H1 (cell line): Measurements from ENCODE around the gene PASD1. TPM values are rescaled to one million over a fixed set of nuclear protein-coding genes. Genes with fewer than 3 reads are reported as not detected.
A peak's percentile ranks its signal among the peaks of the same experiment; 100 is the strongest.

Experiments used
- CTCF ChIA-PET: fragments of 300-600 bp; sonication (Branson Sonifier 250); formaldehyde crosslinking; loops from one replicate; lab custom pipeline; 2021; ENCODE audit not compliant: partially characterized antibody; lab: Charles Lee
- POLR2A ChIA-PET: fragments of 300-600 bp; sonication (Branson Sonifier 250); formaldehyde crosslinking; loops from one replicate; lab custom pipeline; 2021; ENCODE audit warnings: inconsistent platforms; ENCODE audit not compliant: partially characterized antibody; lab: Charles Lee
- DNase-seq, 2 experiments: peaks; one replicate each; pipeline versions ENCODE4 v3.0.0 to v3.0.0-alpha.2; 2010 to 2022; ENCODE audit warnings: low spot score in 2 of 2, low read depth in 1 of 2, mixed read lengths in 1 of 2
- FAIRE-seq: peaks from 2 replicates; lab custom pipeline; 2011; peaks lifted over from hg19 to GRCh38; lab: Jason Lieb, UNC
- H2AFZ ChIP-seq: 2 replicates; pipeline ENCODE4 v1.8.1; 2012; ENCODE audit warnings: low read length, inconsistent platforms
- H2AK5ac ChIP-seq: 2 replicates; pipeline ENCODE4 v1.6.1; 2013; ENCODE audit warnings: low read depth, low read length
- H2BK120ac ChIP-seq: replicated peaks from 2 replicates; pipeline ENCODE3; 2013; ENCODE audit warnings: low read depth, low read length, inconsistent platforms
- H2BK12ac ChIP-seq: 2 replicates; pipeline ENCODE4 v1.6.1; 2013; ENCODE audit warnings: low read depth, low read length
- H2BK15ac ChIP-seq: 2 replicates; pipeline ENCODE4 v1.6.1; 2013; ENCODE audit warnings: low read length
- H2BK20ac ChIP-seq: 2 replicates; pipeline ENCODE4 v1.6.1; 2013; ENCODE audit warnings: low read length
- H2BK5ac ChIP-seq: 2 replicates; pipeline ENCODE4 v1.6.1; 2013; ENCODE audit warnings: low read depth, low read length
- H3K14ac ChIP-seq: 2 replicates; pipeline ENCODE4 v1.6.1; 2013; ENCODE audit warnings: inconsistent platforms; ENCODE audit not compliant: insufficient read length
- H3K18ac ChIP-seq: 2 replicates; pipeline ENCODE4 v1.6.1; 2013; ENCODE audit warnings: low read length; ENCODE audit errors: extremely low read depth
- H3K23ac ChIP-seq: 2 replicates; pipeline ENCODE4 v1.6.1; 2013; ENCODE audit warnings: inconsistent platforms; ENCODE audit not compliant: insufficient read length
- H3K23me2 ChIP-seq: 2 replicates; pipeline ENCODE4 v1.6.1; 2013; ENCODE audit warnings: low read depth, low read length
- H3K27ac ChIP-seq: 2 replicates; pipeline ENCODE4 v1.6.1; 2011; ENCODE audit warnings: low read depth, low read length, inconsistent platforms
- H3K27me3 ChIP-seq, 4 experiments: replicated peaks in 1 of 4; 1 replicate in 1 of 4; 2 replicates in 3 of 4; pipeline versions ENCODE4 v1.6.1 to v1.8.1; 2011 to 2013; ENCODE audit warnings: low read length in 3 of 4, mild to moderate bottlenecking in 3 of 4, inconsistent platforms in 2 of 4, mixed read lengths in 2 of 4, moderate library complexity in 1 of 4; ENCODE audit not compliant: control insufficient read depth in 3 of 4, insufficient read depth in 3 of 4; ENCODE audit errors: extremely low read depth in 1 of 4
- H3K36me3 ChIP-seq, 4 experiments: 2 replicates each; pipeline versions ENCODE4 v1.6.1 to v1.8.1; 2011 to 2013; ENCODE audit warnings: mild to moderate bottlenecking in 4 of 4, low read length in 3 of 4, moderate library complexity in 2 of 4, control low read depth in 1 of 4, inconsistent platforms in 1 of 4; ENCODE audit not compliant: insufficient read depth in 4 of 4, control insufficient read depth in 2 of 4
- H3K4ac ChIP-seq: replicated peaks from 2 replicates; pipeline ENCODE3; 2013; ENCODE audit warnings: low read length, low read depth, mixed read lengths, inconsistent platforms; ENCODE audit not compliant: insufficient read length
- H3K4me1 ChIP-seq, 4 experiments: replicated peaks in 1 of 4; 1 replicate in 1 of 4; 2 replicates in 3 of 4; pipeline versions ENCODE4 v1.6.1 to v1.8.1; 2011 to 2013; ENCODE audit warnings: low read length in 3 of 4, inconsistent platforms in 2 of 4, mixed read lengths in 1 of 4; ENCODE audit not compliant: insufficient read depth in 4 of 4, control insufficient read depth in 3 of 4
- H3K4me2 ChIP-seq, 2 experiments: 2 replicates each; pipeline versions ENCODE4 v1.6.1 to v1.8.1; 2011 to 2013; ENCODE audit warnings: low read depth in 2 of 2, low read length in 2 of 2, control low read depth in 1 of 2, inconsistent platforms in 1 of 2, mild to moderate bottlenecking in 1 of 2; ENCODE audit not compliant: insufficient read depth in 1 of 2
- H3K4me3 ChIP-seq, 4 experiments: fragments of 200-600, 300-600 bp in 1 of 4; sonication (generic), shearing (Covaris generic), sonication (Bioruptor Twin) in 1 of 4; 2 replicates each; pipeline versions ENCODE4 v1.5.1 to v1.8.1; 2011 to 2016; ENCODE audit warnings: low read length in 4 of 4, low read depth in 3 of 4, control low read depth in 2 of 4, inconsistent platforms in 2 of 4, mild to moderate bottlenecking in 2 of 4, mixed read lengths in 1 of 4, moderate library complexity in 1 of 4; ENCODE audit not compliant: insufficient read depth in 2 of 4; ENCODE audit errors: extremely low read depth in 1 of 4
- H3K56ac ChIP-seq: replicated peaks from 2 replicates; pipeline ENCODE3; 2013; ENCODE audit warnings: low read depth, mild to moderate bottlenecking, mixed read lengths, low read length, inconsistent platforms; ENCODE audit not compliant: insufficient read length
- H3K79me1 ChIP-seq: 2 replicates; pipeline ENCODE4 v1.6.1; 2013; ENCODE audit warnings: low read depth, low read length, control low read depth
- H3K79me2 ChIP-seq, 2 experiments: 2 replicates each; pipeline versions ENCODE4 v1.6.1 to v1.8.1; 2012 to 2013; ENCODE audit warnings: low read length in 2 of 2, mild to moderate bottlenecking in 2 of 2, inconsistent platforms in 1 of 2; ENCODE audit not compliant: insufficient read depth in 2 of 2, control insufficient read depth in 1 of 2
- H3K9ac ChIP-seq, 4 experiments: replicated peaks in 1 of 4; 1 replicate in 1 of 4; 2 replicates in 3 of 4; pipeline versions ENCODE4 v1.6.1 to v1.8.1; 2011 to 2013; ENCODE audit warnings: low read depth in 3 of 4, low read length in 3 of 4, control low read depth in 2 of 4, mild to moderate bottlenecking in 2 of 4, moderate library complexity in 2 of 4, inconsistent platforms in 1 of 4; ENCODE audit errors: extremely low read depth in 1 of 4
- H3K9me3 ChIP-seq, 2 experiments: 2 replicates each; pipeline versions ENCODE4 v1.6.1 to v1.8.1; 2012 to 2013; ENCODE audit warnings: mild to moderate bottlenecking in 2 of 2, moderate library complexity in 2 of 2, control low read depth in 1 of 2, inconsistent platforms in 1 of 2, low read depth in 1 of 2, low read length in 1 of 2, mixed read lengths in 1 of 2; ENCODE audit not compliant: insufficient read depth in 2 of 2
- H4K20me1 ChIP-seq, 2 experiments: replicated peaks in 1 of 2; 2 replicates each; pipeline versions ENCODE3 to v1.8.1; 2011 to 2013; ENCODE audit warnings: inconsistent platforms in 2 of 2, low read length in 2 of 2, mild to moderate bottlenecking in 1 of 2; ENCODE audit not compliant: insufficient read depth in 2 of 2, control insufficient read depth in 1 of 2
- H4K5ac ChIP-seq: 2 replicates; pipeline ENCODE4 v1.6.1; 2013; ENCODE audit warnings: low read length, low read depth, mixed read lengths, inconsistent platforms; ENCODE audit not compliant: insufficient read length
- H4K8ac ChIP-seq: 2 replicates; pipeline ENCODE4 v1.8.0; 2013; ENCODE audit warnings: mild to moderate bottlenecking, moderate library complexity, low read length, inconsistent platforms; ENCODE audit not compliant: insufficient read depth; ENCODE audit errors: extremely low read depth
- H4K91ac ChIP-seq: replicated peaks from 2 replicates; pipeline ENCODE3; 2013; ENCODE audit warnings: low read length, mixed read lengths, inconsistent platforms; ENCODE audit not compliant: insufficient read length
- BACH1 ChIP-seq: IDR thresholded peaks from 2 replicates; pipeline ENCODE4 v1.6.1; 2012; ENCODE audit warnings: low read length, improper control_type of control experiment
- CREB1 ChIP-seq: IDR thresholded peaks from 2 replicates; pipeline ENCODE4 v1.6.1; 2012; ENCODE audit warnings: inconsistent platforms
- EZH2 ChIP-seq: fragments of 200-600 bp; sonication (generic); IDR thresholded peaks from 2 replicates; pipeline ENCODE4 v1.7.1; 2012; ENCODE audit warnings: low read depth, mild to moderate bottlenecking, moderate library complexity, low read length, inconsistent platforms; ENCODE audit not compliant: severe bottlenecking
- RAD21 ChIP-seq, 2 experiments: IDR thresholded peaks in 1 of 2; conservative IDR thresholded peaks in 1 of 2; 2 replicates each; pipeline ENCODE4 v1.6.1; 2011; ENCODE audit warnings: low read depth in 2 of 2, low read length in 2 of 2, improper control_type of control experiment in 1 of 2, inconsistent platforms in 1 of 2, mild to moderate bottlenecking in 1 of 2, moderate library complexity in 1 of 2
- SIRT6 ChIP-seq: IDR thresholded peaks from one replicate; pipeline ENCODE4 v1.7.1; 2012; ENCODE audit warnings: low read length, inconsistent platforms
- TAF7 ChIP-seq: optimal IDR thresholded peaks from 2 replicates; pipeline ENCODE3; 2011; ENCODE audit warnings: low read depth, mild to moderate bottlenecking, inconsistent platforms, low read length, moderate library complexity, borderline replicate concordance
- WGBS, 2 experiments: shearing (Covaris generic) in 1 of 2; methylation state at CpG; one replicate each; pipeline versions ENCODE4 v1.1.6 to v1.1.7; 2013 to 2015; ENCODE audit warnings: low lambda C conversion rate in 2 of 2, mixed read lengths in 2 of 2, inconsistent platforms in 1 of 2, low coverage in 1 of 2, missing lambda C conversion rate in 1 of 2; ENCODE audit not compliant: insufficient replicate concordance in 2 of 2, insufficient coverage in 1 of 2, insufficient read length in 1 of 2; ENCODE audit errors: extremely low coverage in 1 of 2, missing lambda C conversion rate in 1 of 2; 5-methylcytosine and 5-hydroxymethylcytosine counted together
- polyA plus RNA-seq, 7 experiments: library from polyadenylated mRNA; depleted of rRNA in 3 of 7; stranded (reverse) in 5 of 7; unstranded in 2 of 7; fragments of >200 nt in 5 of 7; fragments of 200-250 nt in 2 of 7; gene quantifications; 1 replicate in 5 of 7; 2 replicates in 1 of 7; 4 replicates in 1 of 7; pipeline versions ENCODE4 v1.2.1 to v1.2.3, GENCODE V29; 2011 to 2013; ENCODE audit warnings: missing spikeins in 2 of 7, mixed read lengths in 2 of 7
- total RNA-seq: library from RNA; stranded (reverse); fragmentation: NEBNext Ultra II Directional; extraction: Animal tissue kit (Norgen Biotek cat#: 25700); gene quantifications from 2 replicates; pipeline ENCODE4 v1.2.1, GENCODE V29; 2021
- TF ChIP-seq, protein P1 (sequence below), 3 experiments: IDR thresholded peaks; 1 replicate in 2 of 3; 2 replicates in 1 of 3; pipeline versions ENCODE4 v1.5.1 to v1.6.1; 2011; ENCODE audit warnings: low read length in 3 of 3, mild to moderate bottlenecking in 3 of 3, inconsistent platforms in 2 of 3, low read depth in 1 of 3, moderate library complexity in 1 of 3; ENCODE audit not compliant: insufficient read depth in 1 of 3; ENCODE audit errors: control extremely low read depth in 1 of 3

PASD1 gene
- total and polyA plus RNA-seq, 2 of the 8 experiments (the other 6 are each of a cell fraction or from before 2014, with no cell fraction given), result 0.03 to 0.09 TPM

DNA sequence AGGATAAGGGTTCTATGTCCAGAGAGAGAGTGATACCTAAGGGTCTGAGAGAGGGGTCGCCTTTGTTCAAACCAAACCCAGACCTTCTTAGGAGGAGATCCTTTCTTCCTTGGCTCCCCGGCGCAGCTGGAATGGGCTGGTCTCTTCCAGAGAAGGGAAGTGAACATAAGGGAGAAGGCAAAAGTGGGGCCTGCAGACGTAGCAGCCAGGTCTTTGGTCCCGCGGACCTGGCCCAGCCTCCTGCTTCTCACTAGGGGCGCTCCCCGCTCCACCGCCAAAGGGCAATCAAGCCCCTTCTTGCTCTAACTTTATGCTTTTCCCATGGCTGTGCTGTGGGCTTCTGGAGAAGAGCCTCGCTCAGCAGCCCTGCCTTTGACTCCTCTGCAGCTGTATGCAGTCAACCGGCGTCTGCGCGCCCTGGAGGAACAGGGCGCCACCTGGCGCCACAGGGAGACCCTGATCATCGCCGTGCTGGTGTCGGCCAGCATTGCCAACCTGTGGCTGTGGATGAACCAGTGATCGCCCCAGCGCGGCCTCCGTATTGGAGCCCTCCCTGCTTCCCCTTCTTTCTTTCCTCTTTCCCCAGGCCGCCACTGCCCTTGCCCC lies 158.9 kb downstream of the PASD1 start:
- Histone ChIP-seq H3K4me2 (no peak overlapping the region), H3K14ac (no peak overlapping the region), H2BK15ac (no peak overlapping the region), H3K9me3 (no peaks in the 10 kb centered on the region), H3K23me2 (no peaks in the 10 kb centered on the region), H2BK5ac (no peak overlapping the region), H3K18ac (no peak overlapping the region), H4K5ac (no peak overlapping the region), H3K9ac (no peak overlapping the region), H2BK12ac (no peak overlapping the region), H3K56ac (no peak overlapping the region), H3K79me2 (no peaks in the 10 kb centered on the region), H3K23ac (no peak overlapping the region), H4K8ac (peak overlapping the region; percentile 41; the same call in 1 of the 2 replicates), H2BK20ac (no peak overlapping the region), H3K27me3 (peaks cover 0 to 4% (median 0%) of the 10 kb centered on the region in 4 experiments; a peak in 3 of 7 replicates), H3K4me1 (peaks cover 0 to 6% (median 4%) of the 10 kb centered on the region in 4 experiments; a peak in 2 of 7 replicates), H3K4me3 (no peak overlapping the region), H3K4ac (no peak overlapping the region), H2AK5ac (no peak overlapping the region), H4K91ac (no peak overlapping the region), H2BK120ac (no peak overlapping the region), H3K27ac (no peak overlapping the region), H2AFZ (no peak overlapping the region), H3K36me3 (no peaks in the 10 kb centered on the region), H3K79me1 (no peaks in the 10 kb centered on the region), H4K20me1 (no peaks in the 10 kb centered on the region)
- FAIRE-seq (no peak), DNase-seq (peak; percentile 43 to 68)
- WGBS, 2 experiments, result 21% methylated on average over 13 of the region's 24 CpGs; no CpG with 5 or more reads in 1 of the 2 experiments
- ChIA-PET POLR2A (no interaction called here), CTCF (interaction anchor here (0.7 to 2.0 kb wide), 8 partner anchors 8 to 920 kb away, joined by 3 to 9 read pairs (median 4); no protein-coding TSS in a partner anchor)
- TF ChIP-seq TAF7, result no peak
- no peak for TF ChIP-seq SIRT6
- TF ChIP-seq, protein P1, sequence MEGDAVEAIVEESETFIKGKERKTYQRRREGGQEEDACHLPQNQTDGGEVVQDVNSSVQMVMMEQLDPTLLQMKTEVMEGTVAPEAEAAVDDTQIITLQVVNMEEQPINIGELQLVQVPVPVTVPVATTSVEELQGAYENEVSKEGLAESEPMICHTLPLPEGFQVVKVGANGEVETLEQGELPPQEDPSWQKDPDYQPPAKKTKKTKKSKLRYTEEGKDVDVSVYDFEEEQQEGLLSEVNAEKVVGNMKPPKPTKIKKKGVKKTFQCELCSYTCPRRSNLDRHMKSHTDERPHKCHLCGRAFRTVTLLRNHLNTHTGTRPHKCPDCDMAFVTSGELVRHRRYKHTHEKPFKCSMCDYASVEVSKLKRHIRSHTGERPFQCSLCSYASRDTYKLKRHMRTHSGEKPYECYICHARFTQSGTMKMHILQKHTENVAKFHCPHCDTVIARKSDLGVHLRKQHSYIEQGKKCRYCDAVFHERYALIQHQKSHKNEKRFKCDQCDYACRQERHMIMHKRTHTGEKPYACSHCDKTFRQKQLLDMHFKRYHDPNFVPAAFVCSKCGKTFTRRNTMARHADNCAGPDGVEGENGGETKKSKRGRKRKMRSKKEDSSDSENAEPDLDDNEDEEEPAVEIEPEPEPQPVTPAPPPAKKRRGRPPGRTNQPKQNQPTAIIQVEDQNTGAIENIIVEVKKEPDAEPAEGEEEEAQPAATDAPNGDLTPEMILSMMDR (IDR thresholded peaks at IDR 0.05; ENCODE audit: control extremely low read depth in 1 of 3, insufficient read depth in 1 of 3, low read depth in 1 of 3, low read length in 3 of 3), result peak; percentile 57 to 70 (median 65)
- peak; percentile 50 to 63 for TF ChIP-seq RAD21 (IDR thresholded peaks at IDR 0.05 in 1 of 2, conservative IDR thresholded peaks at IDR 0.05 in 1 of 2; ENCODE audit: low read depth in 2 of 2, low read length in 2 of 2)
- no peak for TF ChIP-seq BACH1
- no peak for TF ChIP-seq EZH2
- TF ChIP-seq CREB1, result 0 out of 2 replicates have a peak, but pooled peaks have one; percentile 13
